Loucy (cell line): Measurements from ENCODE around the gene CDH4.

ENCODE experiments used
- H2AFZ ChIP-seq: fragments of 200-600 bp; sonication (generic); 2 replicates; pipeline ENCODE4 v1.6.0; 2016; ENCODE audit warnings: antibody characterized with exemption, mild to moderate bottlenecking, low read length, moderate library complexity
- H3F3A ChIP-seq: fragments of 200-600 bp; 2 replicates; pipeline ENCODE4 v1.6.0; 2016; ENCODE audit warnings: antibody characterized with exemption, low read depth, mild to moderate bottlenecking
- H3K27me3 ChIP-seq: fragments of 200-600 bp; sonication (generic); 2 replicates; pipeline ENCODE4 v1.6.1; 2014; ENCODE audit warnings: low read length, mild to moderate bottlenecking; ENCODE audit not compliant: insufficient read depth, poor library complexity, severe bottlenecking
- H3K36me3 ChIP-seq: fragments of 200-600 bp; sonication (generic); 2 replicates; pipeline ENCODE4 v1.6.1; 2016; ENCODE audit warnings: low read length; ENCODE audit not compliant: insufficient read depth
- H3K4me1 ChIP-seq: fragments of 200-600 bp; sonication (generic); 2 replicates; pipeline ENCODE4 v1.5.1; 2014; ENCODE audit warnings: low read length, mild to moderate bottlenecking; ENCODE audit not compliant: insufficient read depth, poor library complexity, severe bottlenecking
- H3K4me2 ChIP-seq: fragments of 200-600 bp; sonication (generic); 2 replicates; pipeline ENCODE4 v1.6.0; 2014; ENCODE audit warnings: antibody characterized with exemption, low read length, low read depth, mild to moderate bottlenecking; ENCODE audit not compliant: poor library complexity, severe bottlenecking
- H3K4me3 ChIP-seq: fragments of 200-600 bp; sonication (generic); 2 replicates; pipeline ENCODE4 v1.5.1; 2014; ENCODE audit warnings: low read length, mild to moderate bottlenecking, mixed read lengths; ENCODE audit not compliant: poor library complexity, severe bottlenecking
- H3K79me2 ChIP-seq: fragments of 200-600 bp; sonication (generic); 2 replicates; pipeline ENCODE4 v1.6.1; 2014; ENCODE audit warnings: low read length; ENCODE audit not compliant: insufficient read depth
- H3K9ac ChIP-seq: fragments of 200-600 bp; sonication (generic); 2 replicates; pipeline ENCODE4 v1.6.0; 2014; ENCODE audit warnings: mild to moderate bottlenecking, low read depth, low read length, moderate library complexity; ENCODE audit not compliant: poor library complexity, severe bottlenecking
- H3K9me2 ChIP-seq: fragments of 200-600 bp; sonication (generic); replicated peaks from 2 replicates; pipeline ENCODE4 v1.6.1; 2016; ENCODE audit warnings: low read depth, low read length, mixed read lengths
- H3K9me3 ChIP-seq: fragments of 200-600 bp; sonication (generic); 2 replicates; pipeline ENCODE4 v1.6.1; 2014; ENCODE audit warnings: mild to moderate bottlenecking, antibody characterized with exemption, low read length, low read depth; ENCODE audit not compliant: insufficient read depth
- H4K20me1 ChIP-seq: fragments of 200-600 bp; sonication (generic); 2 replicates; pipeline ENCODE4 v1.6.0; 2014; ENCODE audit warnings: antibody characterized with exemption, low read length, mild to moderate bottlenecking; ENCODE audit not compliant: insufficient read depth, poor library complexity, severe bottlenecking
- EZH2phosphoT487 ChIP-seq: fragments of 200-600 bp; IDR thresholded peaks from 2 replicates; pipeline ENCODE4 v1.6.1; 2018; ENCODE audit warnings: antibody characterized with exemption, mild to moderate bottlenecking, moderate library complexity, borderline replicate concordance
- TF ChIP-seq, protein P1 (sequence below): fragments of 200-600 bp; sonication (generic); conservative IDR thresholded peaks from 2 replicates; pipeline ENCODE4 v1.5.1; 2014; ENCODE audit warnings: mild to moderate bottlenecking, antibody characterized with exemption, low read length

Gene CDH4

GRCh38 chr20:61954276-61955021 is 702.4 kb downstream of the CDH4 start:
- H2AFZ ChIP-seq = no peak overlapping the region

GRCh38 chr20:61955668-61956395 is 703.8 kb downstream of the CDH4 start:
- Histone ChIP-seq H3K4me2 (no peak overlapping the region), H3F3A (no peaks in the 10 kb centered on the region), H3K9me2 (no peaks in the 10 kb centered on the region), H3K9me3 (no peaks in the 10 kb centered on the region), H3K4me3 (no peak overlapping the region), H3K27me3 (no peaks in the 10 kb centered on the region), H3K4me1 (no peaks in the 10 kb centered on the region), H4K20me1 (no peaks in the 10 kb centered on the region), H3K36me3 (no peaks in the 10 kb centered on the region), H3K79me2 (no peaks in the 10 kb centered on the region), H2AFZ (no peak overlapping the region), H3K9ac (no peak overlapping the region)
- TF ChIP-seq, protein P1, sequence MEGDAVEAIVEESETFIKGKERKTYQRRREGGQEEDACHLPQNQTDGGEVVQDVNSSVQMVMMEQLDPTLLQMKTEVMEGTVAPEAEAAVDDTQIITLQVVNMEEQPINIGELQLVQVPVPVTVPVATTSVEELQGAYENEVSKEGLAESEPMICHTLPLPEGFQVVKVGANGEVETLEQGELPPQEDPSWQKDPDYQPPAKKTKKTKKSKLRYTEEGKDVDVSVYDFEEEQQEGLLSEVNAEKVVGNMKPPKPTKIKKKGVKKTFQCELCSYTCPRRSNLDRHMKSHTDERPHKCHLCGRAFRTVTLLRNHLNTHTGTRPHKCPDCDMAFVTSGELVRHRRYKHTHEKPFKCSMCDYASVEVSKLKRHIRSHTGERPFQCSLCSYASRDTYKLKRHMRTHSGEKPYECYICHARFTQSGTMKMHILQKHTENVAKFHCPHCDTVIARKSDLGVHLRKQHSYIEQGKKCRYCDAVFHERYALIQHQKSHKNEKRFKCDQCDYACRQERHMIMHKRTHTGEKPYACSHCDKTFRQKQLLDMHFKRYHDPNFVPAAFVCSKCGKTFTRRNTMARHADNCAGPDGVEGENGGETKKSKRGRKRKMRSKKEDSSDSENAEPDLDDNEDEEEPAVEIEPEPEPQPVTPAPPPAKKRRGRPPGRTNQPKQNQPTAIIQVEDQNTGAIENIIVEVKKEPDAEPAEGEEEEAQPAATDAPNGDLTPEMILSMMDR = no peak
- TF ChIP-seq EZH2phosphoT487 = no peak

More at GRCh38 chr20:61954276-61955021, 702.4 kb downstream of the CDH4 start:
- no peaks in the 10 kb centered on the region for H3F3A ChIP-seq
- H3K4me3 ChIP-seq = no peak overlapping the region
- no peak for TF ChIP-seq EZH2phosphoT487
- TF ChIP-seq, protein P1 = no peak
- H3K4me1 ChIP-seq = no peaks in the 10 kb centered on the region
- H3K9me2 ChIP-seq = no peaks in the 10 kb centered on the region
- no peak overlapping the region for H3K4me2 ChIP-seq
- H4K20me1 ChIP-seq = no peaks in the 10 kb centered on the region
- no peaks in the 10 kb centered on the region for H3K27me3 ChIP-seq
- H3K36me3 ChIP-seq = no peaks in the 10 kb centered on the region
- H3K79me2 ChIP-seq = no peaks in the 10 kb centered on the region
- no peak overlapping the region for H3K9ac ChIP-seq
- no peaks in the 10 kb centered on the region for H3K9me3 ChIP-seq

DNA sequence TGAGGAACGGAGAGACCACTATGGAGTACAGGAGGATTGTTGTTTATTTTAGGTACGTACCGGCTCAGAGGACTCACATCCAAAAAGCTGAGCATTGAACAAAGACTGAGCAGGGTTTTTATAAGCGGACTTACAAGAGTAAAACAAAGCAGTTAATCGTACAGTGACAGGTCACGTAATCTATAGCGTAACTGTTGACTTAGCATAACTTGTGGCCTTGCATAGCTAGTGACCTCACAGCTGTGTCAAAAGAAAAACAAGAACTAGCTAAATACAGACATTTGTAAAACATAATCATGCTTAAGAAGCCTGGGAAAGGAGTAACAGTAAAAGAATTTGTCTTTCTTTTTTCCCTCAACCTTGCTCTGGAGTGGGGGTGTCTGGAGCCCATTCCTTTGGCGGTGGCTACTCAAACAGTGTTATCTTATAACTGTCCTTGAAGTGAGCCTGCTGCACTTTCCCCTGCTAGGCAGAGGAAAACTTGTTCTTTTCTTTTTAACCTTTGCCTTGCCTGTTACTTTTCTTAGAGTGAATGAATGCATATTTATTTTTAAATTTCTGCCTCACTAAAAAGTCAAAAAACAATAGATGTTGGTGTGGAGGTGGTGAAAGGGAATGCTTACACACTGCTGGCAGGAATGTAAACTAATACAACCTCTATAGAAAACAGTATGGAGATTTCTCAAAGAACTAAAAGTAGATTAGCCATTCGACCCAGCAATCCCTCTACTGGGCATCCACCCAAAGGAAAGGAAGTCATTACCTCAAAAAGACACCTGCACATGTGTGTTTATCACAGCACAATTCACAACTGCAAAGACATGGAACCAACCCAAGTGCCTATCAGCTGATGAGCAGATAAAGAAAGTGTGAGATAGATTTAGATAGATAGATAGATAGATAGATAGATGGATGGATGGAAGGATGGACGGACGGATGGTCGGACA is 704.6 kb downstream of the CDH4 start:
- Histone ChIP-seq H4K20me1 (no peaks in the 10 kb centered on the region), H3K9me2 (no peaks in the 10 kb centered on the region), H3K9me3 (no peaks in the 10 kb centered on the region), H3K4me3 (no peak overlapping the region), H2AFZ (no peak overlapping the region), H3K9ac (no peak overlapping the region), H3K36me3 (no peaks in the 10 kb centered on the region), H3K79me2 (no peaks in the 10 kb centered on the region), H3K27me3 (no peaks in the 10 kb centered on the region), H3F3A (no peaks in the 10 kb centered on the region), H3K4me2 (no peak overlapping the region), H3K4me1 (no peaks in the 10 kb centered on the region)
- TF ChIP-seq, protein P1 = no peak
- TF ChIP-seq EZH2phosphoT487 = no peak
